ENCODE measurements around the gene NLE1.

NLE1 gene

DNA sequence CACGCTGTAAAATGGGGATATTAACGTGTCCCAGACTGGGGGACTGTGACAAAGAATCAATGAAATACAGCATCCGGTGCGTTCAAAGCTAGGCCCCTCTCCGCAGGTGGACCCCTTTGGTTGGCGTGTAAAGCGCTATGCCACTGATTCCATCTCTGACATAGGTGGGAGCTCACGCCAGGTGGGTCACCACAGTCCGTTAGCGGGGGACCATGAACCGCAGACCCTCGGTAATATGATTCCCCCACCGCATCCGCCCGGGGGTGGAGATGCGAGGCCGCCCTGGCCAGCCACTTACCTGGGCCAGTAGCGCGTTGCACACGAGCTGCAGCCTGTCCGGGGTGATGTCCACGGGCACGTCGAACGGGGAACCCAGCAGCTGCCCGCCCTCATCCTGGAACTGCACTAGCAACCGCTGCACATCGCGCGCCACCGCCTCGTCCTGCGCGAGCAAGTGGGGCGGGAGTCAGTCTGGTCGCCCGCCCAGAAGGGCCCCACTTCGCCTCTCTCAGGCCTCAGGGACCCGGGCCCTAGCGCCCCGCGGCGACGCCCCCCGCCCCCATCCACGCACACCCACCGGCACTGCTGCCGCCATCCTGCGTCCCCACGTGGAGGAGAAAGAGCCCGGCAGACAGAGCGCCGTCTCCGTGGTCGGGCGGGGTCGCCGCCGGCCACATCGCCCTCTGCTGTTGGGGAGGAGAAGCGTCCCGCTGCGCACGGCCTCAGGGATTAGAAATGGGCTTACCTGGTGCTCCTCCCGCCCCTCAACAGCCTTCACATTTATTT lies at the start of gene NLE1:
TSS of gene NLE1 (minus strand) at position 623 of the 786 bp plus-strand sequence. CDS start at position 595, 28 bp downstream.
- peak; percentile 48 for DNase-seq (ENCODE audit: low read depth)
- peak within 1 kb of the TSS; percentile 95 for H3K4me3 ChIP-seq (ENCODE audit: low read depth, low read length)
- in situ Hi-C loops (cut with HindIII; ENCODE audit: low sequenced_read_pairs): loop anchor here (25.0 kb wide), 3 partner anchors 395 to 705 kb away; partner anchors contain the start of gene SLFN12L
- TF ChIP-seq, protein P1, sequence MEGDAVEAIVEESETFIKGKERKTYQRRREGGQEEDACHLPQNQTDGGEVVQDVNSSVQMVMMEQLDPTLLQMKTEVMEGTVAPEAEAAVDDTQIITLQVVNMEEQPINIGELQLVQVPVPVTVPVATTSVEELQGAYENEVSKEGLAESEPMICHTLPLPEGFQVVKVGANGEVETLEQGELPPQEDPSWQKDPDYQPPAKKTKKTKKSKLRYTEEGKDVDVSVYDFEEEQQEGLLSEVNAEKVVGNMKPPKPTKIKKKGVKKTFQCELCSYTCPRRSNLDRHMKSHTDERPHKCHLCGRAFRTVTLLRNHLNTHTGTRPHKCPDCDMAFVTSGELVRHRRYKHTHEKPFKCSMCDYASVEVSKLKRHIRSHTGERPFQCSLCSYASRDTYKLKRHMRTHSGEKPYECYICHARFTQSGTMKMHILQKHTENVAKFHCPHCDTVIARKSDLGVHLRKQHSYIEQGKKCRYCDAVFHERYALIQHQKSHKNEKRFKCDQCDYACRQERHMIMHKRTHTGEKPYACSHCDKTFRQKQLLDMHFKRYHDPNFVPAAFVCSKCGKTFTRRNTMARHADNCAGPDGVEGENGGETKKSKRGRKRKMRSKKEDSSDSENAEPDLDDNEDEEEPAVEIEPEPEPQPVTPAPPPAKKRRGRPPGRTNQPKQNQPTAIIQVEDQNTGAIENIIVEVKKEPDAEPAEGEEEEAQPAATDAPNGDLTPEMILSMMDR (IDR thresholded peaks at IDR 0.05; ENCODE audit: low read depth, low read length, missing control alignments): peak; percentile 93

DNA sequence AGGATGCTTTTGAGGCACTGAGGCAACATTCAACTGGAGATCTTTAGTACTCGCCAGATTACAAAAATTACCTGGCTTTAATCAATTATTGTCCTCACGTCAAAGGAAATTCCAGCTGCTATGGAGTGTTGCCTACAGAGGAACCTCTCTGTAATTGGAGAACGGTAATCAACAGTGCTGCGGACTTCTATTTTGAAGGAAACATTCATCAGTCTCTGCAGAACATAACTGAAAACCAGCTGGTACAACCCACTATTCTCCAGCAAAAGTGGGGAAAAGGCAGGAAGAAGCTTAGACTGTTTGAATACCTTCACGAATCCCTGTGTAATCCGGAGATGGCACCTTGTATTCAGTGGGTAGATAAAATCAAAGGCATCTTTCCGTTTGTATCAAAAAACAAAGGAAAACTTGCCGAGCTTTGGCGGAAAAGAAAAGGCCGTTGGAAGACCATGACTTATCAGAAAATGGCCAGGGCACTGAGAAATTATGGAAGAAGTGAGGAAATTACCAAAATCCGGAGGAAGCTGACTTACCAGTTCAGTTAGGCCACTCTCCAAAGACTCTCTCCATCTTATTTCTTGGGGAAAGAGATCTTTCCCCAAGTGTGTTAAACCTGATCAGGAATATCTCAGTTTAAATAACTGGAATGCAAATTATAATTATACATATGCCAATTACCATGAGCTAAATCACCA lies 49.0 kb upstream of the NLE1 start:
- DNase-seq (ENCODE audit: low read depth): no peak
- TF ChIP-seq, protein P1 (IDR thresholded peaks at IDR 0.05; ENCODE audit: low read depth, low read length, missing control alignments): no peak
- H3K4me3 ChIP-seq (ENCODE audit: low read depth, low read length): no peak overlapping the region
- in situ Hi-C loops (cut with HindIII; ENCODE audit: low sequenced_read_pairs): no loop called here

DNA sequence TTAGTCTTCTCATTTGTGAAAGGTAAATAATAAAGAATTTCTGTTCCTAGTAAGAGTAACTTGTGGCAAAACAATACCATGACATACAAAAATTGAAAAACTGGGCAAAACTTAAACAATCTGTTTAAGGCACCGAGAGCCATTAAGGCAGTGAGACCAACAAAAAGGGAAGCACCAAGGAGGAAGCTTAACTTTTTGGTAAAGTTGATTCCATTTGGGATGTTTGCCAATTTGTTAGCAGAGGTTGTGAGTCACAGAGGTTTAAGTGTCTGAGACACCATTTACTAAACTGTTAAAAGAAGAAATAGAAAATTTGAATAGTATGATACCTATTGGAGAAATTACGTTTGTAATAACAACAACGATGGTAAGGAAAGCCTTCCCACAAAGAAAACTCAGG lies 47.2 kb upstream of the NLE1 start:
- no peak overlapping the region for H3K4me3 ChIP-seq (ENCODE audit: low read depth, low read length)
- in situ Hi-C loops (cut with HindIII; ENCODE audit: low sequenced_read_pairs): no loop called here
- no peak for DNase-seq (ENCODE audit: low read depth)
- TF ChIP-seq, protein P1 (IDR thresholded peaks at IDR 0.05; ENCODE audit: low read depth, low read length, missing control alignments): no peak

DNA sequence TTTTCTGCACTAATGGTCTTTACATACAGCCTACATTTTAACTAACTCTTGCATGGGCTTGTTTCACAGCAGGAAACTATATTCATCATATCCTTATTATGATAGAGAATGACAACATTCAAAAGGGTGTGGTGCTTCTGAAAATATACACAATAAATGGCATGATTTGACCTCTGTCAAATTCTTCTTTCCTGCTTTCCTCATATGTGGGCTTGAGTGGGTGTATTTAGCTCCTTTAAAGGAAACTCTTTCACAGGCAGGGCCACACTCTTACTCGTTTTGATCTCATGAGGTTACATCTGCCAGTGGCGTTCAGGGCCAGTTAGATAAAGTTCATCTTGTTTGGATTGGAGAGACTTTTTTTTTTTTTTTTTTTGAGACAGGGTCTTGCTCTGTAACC lies 46.0 kb upstream of the NLE1 start:
- no peak for DNase-seq (ENCODE audit: low read depth)
- TF ChIP-seq, protein P1 (IDR thresholded peaks at IDR 0.05; ENCODE audit: low read depth, low read length, missing control alignments): no peak
- H3K4me3 ChIP-seq (ENCODE audit: low read depth, low read length): no peak overlapping the region
- in situ Hi-C loops (cut with HindIII; ENCODE audit: low sequenced_read_pairs): no loop called here

DNA sequence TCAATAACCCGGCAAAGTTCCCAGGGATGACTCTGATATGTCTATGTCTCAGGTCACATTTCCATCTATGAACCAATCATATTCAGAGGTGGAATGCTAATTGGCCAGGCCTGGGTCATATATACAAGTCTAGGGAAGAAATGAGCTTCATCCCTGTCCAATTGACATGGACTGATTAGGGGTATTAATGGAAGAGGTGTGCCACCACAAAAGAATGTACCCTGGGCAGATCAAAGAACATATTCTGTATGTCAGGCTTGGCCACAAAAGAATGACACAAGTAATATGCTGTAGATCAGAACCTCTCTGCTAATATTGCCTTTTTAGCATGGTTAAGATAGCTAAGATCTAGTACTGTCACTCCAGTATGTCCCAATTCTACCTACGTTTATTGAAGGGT lies 45.4 kb upstream of the NLE1 start:
- H3K4me3 ChIP-seq (ENCODE audit: low read depth, low read length): no peak overlapping the region
- in situ Hi-C loops (cut with HindIII; ENCODE audit: low sequenced_read_pairs): no loop called here
- TF ChIP-seq, protein P1 (IDR thresholded peaks at IDR 0.05; ENCODE audit: low read depth, low read length, missing control alignments): no peak
- no peak for DNase-seq (ENCODE audit: low read depth)

DNA sequence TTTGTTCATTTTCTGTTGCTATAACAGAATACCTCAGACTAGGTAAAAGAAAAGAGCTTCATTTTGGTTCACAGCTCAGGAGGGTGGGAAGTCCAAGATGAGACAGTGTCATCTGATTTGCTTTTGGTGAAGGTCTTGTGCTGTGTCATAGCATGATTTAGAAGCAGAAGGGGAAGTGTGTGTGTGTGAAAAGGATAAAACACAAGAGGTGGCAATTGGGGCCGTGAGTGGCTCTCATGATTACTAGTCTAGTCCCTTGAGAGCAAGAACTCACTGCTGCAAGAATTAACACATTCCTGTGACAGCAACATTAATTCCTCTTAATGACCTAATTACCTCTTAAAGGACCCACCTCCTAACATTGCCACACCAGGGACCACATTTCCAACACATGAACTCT lies 43.7 kb upstream of the NLE1 start:
- no peak for DNase-seq (ENCODE audit: low read depth)
- TF ChIP-seq, protein P1 (IDR thresholded peaks at IDR 0.05; ENCODE audit: low read depth, low read length, missing control alignments): no peak
- no peak overlapping the region for H3K4me3 ChIP-seq (ENCODE audit: low read depth, low read length)
- in situ Hi-C loops (cut with HindIII; ENCODE audit: low sequenced_read_pairs): no loop called here
